ENCODE data around the gene ZP1. TPM values are rescaled to one million over a fixed set of nuclear protein-coding genes. Genes with fewer than 3 reads are reported as not detected.

Gene ZP1
- total and polyA plus RNA-seq, 4 donors: not detected

GRCh38 chr11:60844870-60845221, 22.5 kb upstream of the ZP1 start:
- Histone ChIP-seq H3K4me1 (ENCODE audit: control insufficient read depth in 4 of 4, insufficient read depth in 4 of 4, low read length in 3 of 4) (peaks cover 4 to 28% (median 19%) of the 10 kb centered on the region in 4 donors), H3K4me3 (ENCODE audit: low read depth in 1 of 3, low read length in 3 of 3) (no peak overlapping the region), H3K27me3 (ENCODE audit: control insufficient read depth in 4 of 4, insufficient read depth in 4 of 4, low read length in 3 of 4) (no peaks in the 10 kb centered on the region), H3K36me3 (ENCODE audit: control insufficient read depth in 4 of 4, insufficient read depth in 3 of 4, low read depth in 1 of 4, low read length in 3 of 4) (peaks cover 0 to 18% (median 0%) of the 10 kb centered on the region in 4 donors), H3K27ac (ENCODE audit: low read depth in 1 of 2, low read length in 2 of 2) (no peak overlapping the region), H3K9me3 (ENCODE audit: control insufficient read depth in 4 of 4, low read length in 3 of 4) (no peaks in the 10 kb centered on the region), H3K9ac (ENCODE audit: low read depth in 1 of 2, low read length in 2 of 2) (no peak overlapping the region)
- 58% methylated on average over 4 of the region's 4 CpGs for WGBS
- TF ChIP-seq REST (IDR thresholded peaks at IDR 0.05): no peak
- TF ChIP-seq GABPA (IDR thresholded peaks at IDR 0.05 in 1 of 2, conservative IDR thresholded peaks at IDR 0.05 in 1 of 2): no peak
- TF ChIP-seq HNF4G (IDR thresholded peaks at IDR 0.05): no peak
- no peak for TF ChIP-seq SP1 (IDR thresholded peaks at IDR 0.05)
- TF ChIP-seq NR2F2 (IDR thresholded peaks at IDR 0.05): no peak
- no peak for TF ChIP-seq RAD21 (IDR thresholded peaks at IDR 0.05)
- no peak for TF ChIP-seq HNF4A (conservative IDR thresholded peaks at IDR 0.05)
- no peak for TF ChIP-seq YY1 (IDR thresholded peaks at IDR 0.05)
- no peak for DNase-seq (ENCODE audit: low spot score)

- Histone ChIP-seq H3K9me3 (ENCODE audit: control insufficient read depth in 4 of 4, low read length in 3 of 4) (no peaks in the 10 kb centered on the region), H3K9ac (ENCODE audit: low read depth in 1 of 2, low read length in 2 of 2) (no peak overlapping the region), H3K27me3 (ENCODE audit: control insufficient read depth in 4 of 4, insufficient read depth in 4 of 4, low read length in 3 of 4) (no peaks in the 10 kb centered on the region), H3K4me1 (ENCODE audit: control insufficient read depth in 4 of 4, insufficient read depth in 4 of 4, low read length in 3 of 4) (peaks cover 4 to 28% (median 19%) of the 10 kb centered on the region in 4 donors), H3K36me3 (ENCODE audit: control insufficient read depth in 4 of 4, insufficient read depth in 3 of 4, low read depth in 1 of 4, low read length in 3 of 4) (peaks cover 0 to 22% (median under 1%) of the 10 kb centered on the region in 4 donors), H3K4me3 (ENCODE audit: low read depth in 1 of 3, low read length in 3 of 3) (no peak overlapping the region), H3K27ac (ENCODE audit: low read depth in 1 of 2, low read length in 2 of 2) (no peak overlapping the region)
- WGBS: 96% methylated on average over 8 of the region's 8 CpGs
- DNase-seq (ENCODE audit: low spot score): no peak
- TF ChIP-seq SP1 (IDR thresholded peaks at IDR 0.05) (no peak), REST (IDR thresholded peaks at IDR 0.05) (no peak)
Observed at GRCh38 chr11:60845338-60845737, 22.0 kb upstream of the ZP1 start.

- Histone ChIP-seq H3K27ac (ENCODE audit: low read depth in 1 of 2, low read length in 2 of 2) (no peak overlapping the region), H3K36me3 (ENCODE audit: control insufficient read depth in 4 of 4, insufficient read depth in 3 of 4, low read depth in 1 of 4, low read length in 3 of 4) (peaks cover 0 to 30% (median 2%) of the 10 kb centered on the region in 4 donors), H3K9me3 (ENCODE audit: control insufficient read depth in 4 of 4, low read length in 3 of 4) (no peaks in the 10 kb centered on the region), H3K27me3 (ENCODE audit: control insufficient read depth in 4 of 4, insufficient read depth in 4 of 4, low read length in 3 of 4) (no peaks in the 10 kb centered on the region), H3K9ac (ENCODE audit: low read depth in 1 of 2, low read length in 2 of 2) (no peak overlapping the region), H3K4me1 (ENCODE audit: control insufficient read depth in 4 of 4, insufficient read depth in 4 of 4, low read length in 3 of 4) (peaks cover 4 to 32% (median 25%) of the 10 kb centered on the region in 4 donors), H3K4me3 (ENCODE audit: low read depth in 1 of 3, low read length in 3 of 3) (no peak overlapping the region)
- TF ChIP-seq GABPA (IDR thresholded peaks at IDR 0.05 in 1 of 2, conservative IDR thresholded peaks at IDR 0.05 in 1 of 2): no peak
- no peak for TF ChIP-seq ATF3 (IDR thresholded peaks at IDR 0.05)
- no peak for TF ChIP-seq HNF4G (IDR thresholded peaks at IDR 0.05)
- no peak for TF ChIP-seq EGR1 (IDR thresholded peaks at IDR 0.05; ENCODE audit: low read depth in 2 of 2)
- 85% methylated on average over 13 of the region's 13 CpGs for WGBS
- no peak for DNase-seq (ENCODE audit: low spot score)
Observed at GRCh38 chr11:60847281-60847680, 20.1 kb upstream of the ZP1 start.

All from liver (tissue), 9 donors.